Esophagus muscularis mucosa (tissue), 4 donors: ENCODE measurements around the gene TMOD3. TPM values are rescaled to one million over a fixed set of nuclear protein-coding genes. Genes with fewer than 3 reads are reported as not detected.

Experiments
- DNase-seq: peaks from one replicate; pipeline ENCODE4 v3.0.0-alpha.2; 2017; ENCODE audit errors: extremely low spot score
- H3K27ac ChIP-seq, 4 donors: fragments of 200-600 bp; sonication (generic); replicated peaks in 1 of 4; 1 replicate in 3 of 4; 2 replicates in 1 of 4; pipeline ENCODE4 v1.5.1; 2016 to 2019; ENCODE audit warnings: mild to moderate bottlenecking in 1 of 4
- H3K27me3 ChIP-seq, 4 donors: fragments of 200-600 bp; sonication (generic); one replicate each; pipeline versions ENCODE4 v1.5.1 to v1.6.0; 2016 to 2019
- H3K36me3 ChIP-seq, 4 donors: fragments of 200-600 bp; sonication (generic); one replicate each; pipeline ENCODE4 v1.5.1; 2016 to 2019
- H3K4me1 ChIP-seq, 4 donors: fragments of 200-600 bp; sonication (generic); one replicate each; pipeline ENCODE4 v1.5.1; 2016 to 2019
- H3K4me3 ChIP-seq, 4 donors: fragments of 200-600 bp; sonication (generic); 1 replicate in 2 of 4; 2 replicates in 2 of 4; pipeline ENCODE4 v1.5.1; 2016 to 2019; ENCODE audit warnings: mild to moderate bottlenecking in 4 of 4, moderate library complexity in 1 of 4
- H3K9me3 ChIP-seq, 4 donors: fragments of 200-600 bp; sonication (generic); 1 replicate in 3 of 4; 2 replicates in 1 of 4; pipeline ENCODE4 v1.5.1; 2016 to 2019
- EP300 ChIP-seq: sonication (generic); formaldehyde crosslinking; IDR thresholded peaks from one replicate; pipeline ENCODE4 v1.6.1; 2017; ENCODE audit warnings: antibody characterized with exemption
- POLR2A ChIP-seq: fragments of 450-650 bp; IDR thresholded peaks from one replicate; pipeline ENCODE4 v1.6.1; 2017; ENCODE audit warnings: antibody characterized with exemption, moderate library complexity, mild to moderate bottlenecking, low read depth
- POLR2AphosphoS5 ChIP-seq, 2 donors: sonication (generic); formaldehyde crosslinking; IDR thresholded peaks; one replicate each; pipeline ENCODE4 v1.6.1; 2017; ENCODE audit warnings: antibody characterized with exemption in 2 of 2
- WGBS: methylation state at CpG from one replicate; pipeline ENCODE4 v1.1.5; 2018; 5-methylcytosine and 5-hydroxymethylcytosine counted together
- intact Hi-C: fragments of 100-400 bp; cut with DNase I; formaldehyde crosslinking; loops from one replicate; pipeline ENCODE4 v1.15.1; 2023
- total RNA-seq, 4 donors: library from RNA; depleted of rRNA; stranded (reverse); fragments of >200 nt; gene quantifications; one replicate each; pipeline versions ENCODE4 v1.1.0 to v1.2.1, GENCODE V29; 2016
- TF ChIP-seq, protein P1 (sequence below), 3 experiments: fragments of 200-600 bp in 2 of 3; fragments of 450-650 bp in 1 of 3; sonication (generic) in 2 of 3; IDR thresholded peaks; one replicate each; pipeline ENCODE4 v1.5.1; 2017 to 2019; ENCODE audit warnings: antibody characterized with exemption in 3 of 3, mild to moderate bottlenecking in 2 of 3, moderate library complexity in 1 of 3

The TMOD3 gene
- total RNA-seq, 4 donors from 2014 or later = 16.2 to 27.9 (median 24.7) TPM

DNA sequence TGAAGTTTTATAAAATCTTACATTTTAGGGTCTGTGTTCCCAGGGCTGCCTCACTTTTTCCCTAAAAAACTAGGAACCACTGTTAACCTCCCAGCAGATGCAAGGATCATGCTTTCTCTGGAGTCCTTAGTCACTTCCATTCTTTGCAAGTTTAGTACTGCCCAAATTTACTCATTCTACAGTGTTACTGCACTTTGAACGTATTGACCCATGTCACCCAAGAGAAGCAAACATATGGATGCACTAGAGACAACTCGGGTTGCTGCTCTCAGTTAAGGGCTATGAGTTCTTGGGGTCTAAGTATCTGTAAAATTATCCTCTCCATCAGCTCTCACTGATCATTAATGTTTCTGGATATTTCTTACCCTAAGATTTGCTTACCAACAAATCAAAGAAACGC is 83.1 kb downstream of the TMOD3 start:
- Histone ChIP-seq H3K9me3 (no peaks in the 10 kb centered on the region), H3K4me1 (no peaks in the 10 kb centered on the region), H3K27me3 (no peaks in the 10 kb centered on the region), H3K36me3 (peaks cover 19 to 83% (median 63%) of the 10 kb centered on the region in 4 donors), H3K4me3 (no peak overlapping the region), H3K27ac (no peak overlapping the region)
- intact Hi-C loops = no loop called here
- WGBS = 98% methylated on average over 3 of the region's 3 CpGs
- no peak for TF ChIP-seq POLR2AphosphoS5 (IDR thresholded peaks at IDR 0.05)
- TF ChIP-seq EP300 = no peak
- no peak for TF ChIP-seq POLR2A
- TF ChIP-seq, protein P1, sequence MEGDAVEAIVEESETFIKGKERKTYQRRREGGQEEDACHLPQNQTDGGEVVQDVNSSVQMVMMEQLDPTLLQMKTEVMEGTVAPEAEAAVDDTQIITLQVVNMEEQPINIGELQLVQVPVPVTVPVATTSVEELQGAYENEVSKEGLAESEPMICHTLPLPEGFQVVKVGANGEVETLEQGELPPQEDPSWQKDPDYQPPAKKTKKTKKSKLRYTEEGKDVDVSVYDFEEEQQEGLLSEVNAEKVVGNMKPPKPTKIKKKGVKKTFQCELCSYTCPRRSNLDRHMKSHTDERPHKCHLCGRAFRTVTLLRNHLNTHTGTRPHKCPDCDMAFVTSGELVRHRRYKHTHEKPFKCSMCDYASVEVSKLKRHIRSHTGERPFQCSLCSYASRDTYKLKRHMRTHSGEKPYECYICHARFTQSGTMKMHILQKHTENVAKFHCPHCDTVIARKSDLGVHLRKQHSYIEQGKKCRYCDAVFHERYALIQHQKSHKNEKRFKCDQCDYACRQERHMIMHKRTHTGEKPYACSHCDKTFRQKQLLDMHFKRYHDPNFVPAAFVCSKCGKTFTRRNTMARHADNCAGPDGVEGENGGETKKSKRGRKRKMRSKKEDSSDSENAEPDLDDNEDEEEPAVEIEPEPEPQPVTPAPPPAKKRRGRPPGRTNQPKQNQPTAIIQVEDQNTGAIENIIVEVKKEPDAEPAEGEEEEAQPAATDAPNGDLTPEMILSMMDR (IDR thresholded peaks at IDR 0.05) = no peak
- no peak for DNase-seq

DNA sequence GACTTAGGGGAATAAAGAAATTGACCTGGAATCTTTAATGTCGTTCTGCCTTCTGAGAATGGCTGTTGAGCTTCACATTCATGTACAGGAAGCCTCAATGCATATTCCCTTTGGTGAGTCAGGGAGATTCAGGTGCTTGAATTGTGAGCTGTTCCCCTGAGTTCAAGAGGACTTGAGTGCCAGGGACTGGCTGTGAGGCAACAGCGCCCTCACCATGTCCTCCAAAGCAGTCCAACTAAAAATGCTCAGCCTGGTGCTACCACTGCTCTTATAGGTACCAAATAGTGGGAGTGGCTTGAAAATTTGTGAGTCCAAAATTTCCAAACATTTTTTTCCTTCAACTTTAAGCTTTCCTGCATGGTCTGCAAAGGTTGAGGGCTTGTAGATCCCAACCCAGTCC is 88.0 kb downstream of the TMOD3 start:
- no peaks in the 10 kb centered on the region for H3K27me3 ChIP-seq
- no peak overlapping the region for H3K4me3 ChIP-seq
- H3K4me1 ChIP-seq = no peaks in the 10 kb centered on the region
- H3K27ac ChIP-seq = no peak overlapping the region
- H3K36me3 ChIP-seq = peaks cover 12 to 80% (median 63%) of the 10 kb centered on the region in 4 donors
- 90% methylated on average over 1 of the region's 2 CpGs for WGBS
- TF ChIP-seq EP300 = no peak
- TF ChIP-seq POLR2AphosphoS5 (IDR thresholded peaks at IDR 0.05) = no peak
- TF ChIP-seq, protein P1 (IDR thresholded peaks at IDR 0.05) = no peak
- no peak for TF ChIP-seq POLR2A
- DNase-seq = no peak
- intact Hi-C loops = no loop called here
- no peaks in the 10 kb centered on the region for H3K9me3 ChIP-seq

DNA sequence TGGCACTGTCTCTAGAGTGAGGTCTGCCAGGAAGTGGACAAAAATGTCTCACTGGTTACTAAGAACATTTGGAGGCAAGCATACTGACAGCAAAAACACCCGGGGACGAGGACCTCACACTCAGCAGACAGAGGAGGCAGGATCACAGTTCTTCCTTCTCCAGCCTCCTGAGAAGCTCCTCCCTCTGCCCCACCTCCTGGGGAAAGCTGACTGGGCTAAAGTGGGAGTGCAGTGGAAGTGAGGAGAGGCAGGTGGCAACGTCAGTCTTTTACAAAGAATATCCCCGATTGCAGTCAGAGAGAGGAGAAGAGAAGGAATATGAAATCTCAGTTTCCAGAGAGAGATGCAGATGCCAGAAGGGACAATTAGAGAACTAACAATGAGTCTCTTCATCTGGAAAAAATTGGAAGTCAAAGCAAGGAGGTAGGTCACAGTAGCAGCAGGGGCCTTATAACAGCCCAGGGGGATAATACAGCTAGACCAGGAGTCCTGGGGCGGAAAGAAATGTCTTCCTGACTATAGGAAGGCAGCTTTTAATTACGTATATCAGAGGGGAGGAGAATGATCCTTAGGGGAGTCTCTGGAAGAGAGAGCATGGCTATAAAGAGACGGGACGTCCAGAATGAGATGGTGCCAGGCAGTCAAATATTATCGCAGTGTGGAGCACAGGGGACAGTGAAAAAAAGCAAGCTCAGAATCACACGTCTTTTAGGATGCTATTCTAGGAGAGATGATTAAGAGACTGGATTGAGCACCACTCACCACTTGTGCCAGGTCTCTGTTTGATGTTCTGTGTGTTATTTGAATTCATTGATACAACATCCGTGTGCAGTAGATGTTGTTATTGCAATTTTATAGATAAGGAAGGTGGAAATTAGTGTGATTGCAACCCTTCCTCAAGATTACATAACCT is 95.0 kb downstream of the TMOD3 start:
- peaks cover 0 to 66% (median 49%) of the 10 kb centered on the region in 4 donors for H3K36me3 ChIP-seq
- no peak overlapping the region for H3K27ac ChIP-seq
- 70% methylated on average over 11 of the region's 11 CpGs for WGBS
- TF ChIP-seq EP300 = no peak
- no peaks in the 10 kb centered on the region for H3K9me3 ChIP-seq
- H3K4me3 ChIP-seq = no peak overlapping the region
- DNase-seq = no peak
- H3K4me1 ChIP-seq = no peaks in the 10 kb centered on the region
- intact Hi-C loops = no loop called here
- no peaks in the 10 kb centered on the region for H3K27me3 ChIP-seq

DNA sequence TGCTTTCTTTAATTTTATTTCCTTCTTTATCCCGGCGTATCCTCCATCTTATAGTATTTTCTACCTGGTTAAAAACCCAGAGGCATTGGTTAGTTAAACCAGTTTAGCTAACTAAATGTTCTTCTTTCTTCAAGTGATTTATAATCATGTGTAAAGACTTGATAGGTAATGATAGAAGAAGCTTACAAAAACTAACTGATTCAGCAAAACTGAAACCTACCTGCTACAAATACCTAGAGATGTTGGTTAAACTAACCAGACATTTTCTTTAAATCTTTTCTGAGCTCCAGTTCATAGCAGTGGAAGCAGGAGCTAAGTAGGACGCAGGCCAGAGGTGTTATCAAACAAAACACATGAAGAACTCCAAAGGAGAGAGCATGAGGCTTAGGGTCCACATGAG is 97.4 kb downstream of the TMOD3 start:
- H3K9me3 ChIP-seq = no peaks in the 10 kb centered on the region
- no peak for DNase-seq
- no peaks in the 10 kb centered on the region for H3K27me3 ChIP-seq
- 98% methylated on average over 3 of the region's 3 CpGs for WGBS
- no peaks in the 10 kb centered on the region for H3K4me1 ChIP-seq
- TF ChIP-seq, protein P1 (IDR thresholded peaks at IDR 0.05) = no peak
- TF ChIP-seq EP300 (no peak), POLR2AphosphoS5 (IDR thresholded peaks at IDR 0.05) (no peak), POLR2A (no peak)
- intact Hi-C loops = no loop called here
- H3K4me3 ChIP-seq = no peak overlapping the region
- H3K36me3 ChIP-seq = peaks cover 0 to 59% (median 45%) of the 10 kb centered on the region in 4 donors
- no peak overlapping the region for H3K27ac ChIP-seq

DNA sequence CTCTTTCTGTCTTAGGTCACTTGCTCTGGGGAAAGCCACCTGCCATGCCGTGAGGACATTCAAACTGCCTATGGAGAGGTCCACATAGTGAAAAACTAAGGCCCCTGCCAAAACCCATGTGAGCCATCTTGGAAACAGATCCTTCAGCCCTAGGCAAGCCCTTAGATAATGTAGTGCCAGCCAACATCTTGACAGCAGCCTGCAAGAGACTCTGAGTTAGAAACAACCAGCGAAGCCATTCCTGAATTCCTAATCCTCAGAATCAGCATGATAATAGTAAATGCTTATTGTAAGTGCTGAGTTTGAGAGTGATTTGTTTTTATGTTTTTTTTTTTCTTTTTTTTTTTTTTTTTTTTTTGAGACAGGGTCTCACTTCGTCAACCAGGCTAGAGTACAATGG is 101.6 kb downstream of the TMOD3 start:
- Histone ChIP-seq H3K27ac (no peak overlapping the region), H3K36me3 (peaks cover 0 to 36% (median 17%) of the 10 kb centered on the region in 4 donors), H3K27me3 (no peaks in the 10 kb centered on the region), H3K9me3 (no peaks in the 10 kb centered on the region), H3K4me1 (no peaks in the 10 kb centered on the region), H3K4me3 (no peak overlapping the region)
- no peak for TF ChIP-seq POLR2A
- no peak for TF ChIP-seq EP300
- TF ChIP-seq, protein P1 (IDR thresholded peaks at IDR 0.05) = no peak
- TF ChIP-seq POLR2AphosphoS5 (IDR thresholded peaks at IDR 0.05) = no peak
- DNase-seq = no peak
- WGBS = 97% methylated on average over 3 of the region's 3 CpGs
- intact Hi-C loops = no loop called here
